SU-DHL-6 (cell line): ENCODE measurements around the gene KISS1.

ENCODE experiments used
- H2AFZ ChIP-seq: fragments of 200-600 bp; sonication (generic); 2 replicates; pipeline ENCODE4 v1.6.1; 2014; ENCODE audit warnings: low read depth, mild to moderate bottlenecking, moderate library complexity, mixed read lengths, antibody characterized with exemption, low read length; ENCODE audit not compliant: severe bottlenecking
- H3F3A ChIP-seq: fragments of 200-600 bp; shearing (Covaris generic); 2 replicates; pipeline ENCODE4 v1.6.0; 2016; ENCODE audit warnings: antibody characterized with exemption, mild to moderate bottlenecking; ENCODE audit not compliant: insufficient read depth
- H3K27ac ChIP-seq: fragments of 200-600 bp; sonication (generic); 2 replicates; pipeline ENCODE4 v1.5.1; 2016; ENCODE audit warnings: low read depth, mild to moderate bottlenecking, low read length, moderate library complexity, mixed read lengths
- H3K27me3 ChIP-seq: fragments of 200-600 bp; sonication (generic), shearing (Covaris generic); 2 replicates; pipeline ENCODE4 v1.6.0; 2014; ENCODE audit warnings: mild to moderate bottlenecking, low read length
- H3K36me3 ChIP-seq: fragments of 200-600 bp; sonication (generic); 2 replicates; pipeline ENCODE4 v1.6.1; 2014; ENCODE audit warnings: mild to moderate bottlenecking, low read length, mixed read lengths
- H3K4me2 ChIP-seq: fragments of 300-600, 200-600 bp; shearing (Covaris generic), sonication (generic); 2 replicates; pipeline ENCODE4 v1.6.0; 2014; ENCODE audit warnings: low read length, low read depth, mild to moderate bottlenecking; ENCODE audit not compliant: poor library complexity, severe bottlenecking
- H3K4me3 ChIP-seq: fragments of 200-600 bp; sonication (generic); 2 replicates; pipeline ENCODE4 v1.5.1; 2014; ENCODE audit warnings: antibody characterized with exemption, low read length, mild to moderate bottlenecking, mixed read lengths; ENCODE audit not compliant: insufficient read depth, poor library complexity, severe bottlenecking
- H3K79me2 ChIP-seq: fragments of 200-600 bp; sonication (generic); 2 replicates; pipeline ENCODE4 v1.6.1; 2014; ENCODE audit warnings: mild to moderate bottlenecking, low read length, moderate library complexity; ENCODE audit not compliant: insufficient read depth
- H3K9ac ChIP-seq: fragments of 200-600 bp; sonication (generic); 2 replicates; pipeline ENCODE4 v1.7.0; 2014; ENCODE audit warnings: mild to moderate bottlenecking, low read length
- H3K9me2 ChIP-seq: fragments of 200-600 bp; sonication (generic); replicated peaks from 2 replicates; pipeline ENCODE4 v1.6.1; 2014; ENCODE audit warnings: low read length; ENCODE audit not compliant: insufficient read depth
- H3K9me3 ChIP-seq: fragments of 200-600 bp; sonication (generic); 2 replicates; pipeline ENCODE4 v1.6.1; 2014; ENCODE audit warnings: low read length, mixed read lengths; ENCODE audit not compliant: insufficient read depth
- H4K20me1 ChIP-seq: fragments of 200-600 bp; sonication (generic); 2 replicates; pipeline ENCODE4 v1.6.1; 2014; ENCODE audit warnings: low read depth, mild to moderate bottlenecking, antibody characterized with exemption, low read length, moderate library complexity, mixed read lengths
- CTCF ChIP-seq: fragments of 200-600 bp; sonication (generic); IDR thresholded peaks from one replicate; pipeline ENCODE4 v1.5.1; 2017; ENCODE audit warnings: antibody characterized with exemption, mild to moderate bottlenecking, low read length, moderate library complexity; ENCODE audit not compliant: insufficient read depth, poor library complexity, severe bottlenecking
- EZH2phosphoT487 ChIP-seq: fragments of 200-600 bp; sonication (generic), shearing (Covaris generic); conservative IDR thresholded peaks from 2 replicates; pipeline ENCODE4 v1.6.1; 2018; ENCODE audit warnings: mild to moderate bottlenecking, antibody characterized with exemption, low read length, moderate library complexity, mixed read lengths

KISS1 gene

GRCh38 chr1:204197068-204197467, 777 bp upstream of the KISS1 start:
- H3K27ac ChIP-seq = no peak overlapping the region
- H3K27me3 ChIP-seq = no peaks in the 10 kb centered on the region
- H3K9me3 ChIP-seq = no peaks in the 10 kb centered on the region
- no peaks in the 10 kb centered on the region for H3F3A ChIP-seq
- no peak overlapping the region for H3K4me2 ChIP-seq
- H3K4me3 ChIP-seq = no peak overlapping the region
- H4K20me1 ChIP-seq = no peaks in the 10 kb centered on the region
- no peaks in the 10 kb centered on the region for H3K79me2 ChIP-seq
- H3K9ac ChIP-seq = no peak overlapping the region
- no peaks in the 10 kb centered on the region for H3K9me2 ChIP-seq
- TF ChIP-seq EZH2phosphoT487 (no peak), CTCF (no peak)
- H3K36me3 ChIP-seq = no peaks in the 10 kb centered on the region
- H2AFZ ChIP-seq = no peak overlapping the region

- H3K9ac ChIP-seq = no peak overlapping the region
- no peak overlapping the region for H3K4me2 ChIP-seq
- no peaks in the 10 kb centered on the region for H3K9me3 ChIP-seq
These were observed 1.5 kb downstream of the KISS1 start for GRCh38 chr1:204194771-204195170.

GRCh38 chr1:204194080-204194479, 2.2 kb downstream of the KISS1 start:
- Histone ChIP-seq H3K79me2 (no peaks in the 10 kb centered on the region), H3K9me2 (no peaks in the 10 kb centered on the region), H2AFZ (no peak overlapping the region), H3K36me3 (no peaks in the 10 kb centered on the region), H3K9me3 (no peaks in the 10 kb centered on the region), H3K27ac (no peak overlapping the region), H3K9ac (no peak overlapping the region), H3K27me3 (no peaks in the 10 kb centered on the region), H3K4me2 (no peak overlapping the region), H4K20me1 (no peaks in the 10 kb centered on the region), H3K4me3 (no peak overlapping the region), H3F3A (no peaks in the 10 kb centered on the region)
- TF ChIP-seq EZH2phosphoT487 = no peak
- TF ChIP-seq CTCF = no peak

More at GRCh38 chr1:204194771-204195170, 1.5 kb downstream of the KISS1 start:
- H3K79me2 ChIP-seq = no peaks in the 10 kb centered on the region
- H3K36me3 ChIP-seq = no peaks in the 10 kb centered on the region
- H3K9me2 ChIP-seq = no peaks in the 10 kb centered on the region
- no peak overlapping the region for H3K4me3 ChIP-seq
- TF ChIP-seq EZH2phosphoT487 = no peak
- no peak for TF ChIP-seq CTCF
- H3K27ac ChIP-seq = no peak overlapping the region
- no peaks in the 10 kb centered on the region for H3F3A ChIP-seq
- H4K20me1 ChIP-seq = no peaks in the 10 kb centered on the region
- no peaks in the 10 kb centered on the region for H3K27me3 ChIP-seq
- no peak overlapping the region for H2AFZ ChIP-seq
